ENCODE measurements around the gene PHF2. TPM values are rescaled to one million over a fixed set of nuclear protein-coding genes. Genes with fewer than 3 reads are reported as not detected.

PHF2 gene
- total RNA-seq, 2 experiments from 2014 or later = 16.0 to 16.5 TPM

DNA sequence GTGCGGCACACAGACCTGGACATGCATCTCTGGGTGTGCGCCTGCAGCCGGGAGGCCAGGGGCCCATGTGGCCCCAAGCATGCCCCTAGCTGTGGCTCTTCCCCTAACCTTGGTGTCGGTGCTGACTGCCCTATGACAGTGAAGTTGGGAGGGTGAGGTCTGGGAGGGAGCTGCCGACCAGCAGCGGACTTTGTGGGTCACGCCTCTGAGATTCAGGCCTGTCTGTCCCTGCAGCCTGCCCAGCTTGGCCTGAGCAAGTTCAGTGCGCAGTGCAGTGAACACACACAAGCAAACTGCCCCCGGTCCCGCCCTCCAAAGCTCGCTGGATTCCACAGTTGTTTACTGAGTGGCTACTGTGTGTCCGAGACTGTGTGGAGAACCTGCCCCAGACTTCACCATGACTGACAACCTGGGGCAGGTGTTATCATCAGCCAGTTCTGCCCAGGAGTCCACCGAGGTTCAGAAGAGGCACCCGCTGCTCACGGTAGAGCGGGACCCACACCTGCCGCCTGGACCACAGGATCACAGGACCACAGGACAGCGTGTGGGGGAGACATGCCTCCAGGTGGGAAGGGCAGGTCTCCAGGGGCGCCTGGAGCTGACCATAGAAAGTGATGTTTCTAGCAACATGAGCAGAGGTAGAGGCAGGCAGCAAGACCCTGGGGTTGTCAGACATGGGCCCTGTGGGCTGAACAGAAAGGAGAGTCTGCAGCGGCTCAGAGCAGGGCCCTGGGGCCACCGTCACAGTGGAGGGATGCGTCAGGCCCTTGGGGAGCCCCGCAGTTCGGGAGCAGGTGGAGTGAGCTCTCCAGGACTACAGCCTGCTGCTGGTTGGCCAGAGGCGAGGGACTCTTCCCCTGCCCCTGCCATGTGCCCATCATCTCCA is 105.1 kb downstream of the PHF2 start:
- no peaks in the 10 kb centered on the region for H3K9me3 Mint-ChIP-seq (ENCODE audit: low read depth)
- no peak for DNase-seq
- no peak overlapping the region for H3K4me3 Mint-ChIP-seq
- CTCF ChIA-PET = interaction anchor here (0.5 to 2.4 kb wide), 4 partner anchors 91 to 748 kb away, joined by 3 to 24 read pairs (median 3); no protein-coding TSS in a partner anchor
- H3K4me1 Mint-ChIP-seq = no peaks in the 10 kb centered on the region
- no peak overlapping the region for H3K27ac Mint-ChIP-seq
- peak; percentile 12 for ATAC-seq
- intact Hi-C loops (cut with DNase I, micrococcal nuclease) = loop anchor here (1.0 to 2.0 kb wide), 3 partner anchors 282 to 531 kb away; no protein-coding TSS in a partner anchor
- peaks cover 11% of the 10 kb centered on the region for H3K36me3 Mint-ChIP-seq (ENCODE audit: low read depth)
- POLR2A ChIA-PET = no interaction called here
- H3K27me3 Mint-ChIP-seq = no peaks in the 10 kb centered on the region

DNA sequence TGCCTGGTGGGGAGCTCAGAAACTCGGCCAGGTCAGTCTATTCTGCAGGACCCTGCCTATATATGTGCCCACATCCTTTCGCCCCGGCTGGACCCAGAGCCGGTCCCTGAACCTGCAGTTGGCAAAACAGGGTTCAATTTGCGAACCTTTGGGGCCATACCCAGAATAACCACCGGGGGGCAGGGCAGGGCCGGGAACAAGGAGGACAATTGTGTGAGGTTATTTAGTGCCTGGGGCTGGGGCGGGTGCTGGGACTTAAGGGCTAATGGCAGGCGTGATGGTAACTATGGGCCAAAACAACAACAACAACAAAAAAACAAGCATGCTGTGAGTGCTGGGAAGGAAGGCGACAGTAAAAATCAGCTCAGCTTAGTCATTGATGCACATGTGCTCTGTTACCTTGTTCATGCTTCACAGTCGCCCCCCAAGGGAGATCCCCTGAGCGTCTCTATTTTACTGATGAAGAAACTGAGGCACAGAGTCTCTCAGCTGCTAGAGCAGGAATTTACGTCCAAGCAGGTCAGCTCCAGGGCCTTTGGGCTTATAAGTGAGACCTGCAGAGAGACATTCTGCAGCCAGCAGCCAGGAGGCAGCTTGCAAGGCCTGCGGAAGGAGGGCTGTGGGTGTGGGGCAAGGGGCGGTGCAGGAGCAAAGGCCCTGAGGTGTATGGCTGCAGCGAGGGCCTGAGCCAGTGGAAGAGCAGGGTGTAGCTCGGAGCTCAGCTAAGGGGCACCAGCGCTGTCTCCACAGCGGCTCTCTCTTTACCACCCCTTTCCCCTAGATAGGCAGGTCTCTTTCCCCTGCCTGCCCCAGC is 106.0 kb downstream of the PHF2 start:
- ATAC-seq (peak; percentile 73), DNase-seq (peak; percentile 81)
- ChIA-PET CTCF (interaction anchor here (0.6 to 2.4 kb wide), 10 partner anchors 10 to 531 kb away, joined by 3 to 24 read pairs (median 4); no protein-coding TSS in a partner anchor), POLR2A (no interaction called here)
- peak overlapping the region; percentile 37 for H3K27ac Mint-ChIP-seq
- intact Hi-C loops (cut with DNase I, micrococcal nuclease) = loop anchor here (1.0 to 2.0 kb wide), 3 partner anchors 281 to 530 kb away; no protein-coding TSS in a partner anchor
- no peaks in the 10 kb centered on the region for H3K9me3 Mint-ChIP-seq (ENCODE audit: low read depth)
- no peaks in the 10 kb centered on the region for H3K27me3 Mint-ChIP-seq
- no peaks in the 10 kb centered on the region for H3K4me1 Mint-ChIP-seq
- no peak overlapping the region for H3K4me3 Mint-ChIP-seq
- H3K36me3 Mint-ChIP-seq (ENCODE audit: low read depth) = peaks cover 4% of the 10 kb centered on the region

DNA sequence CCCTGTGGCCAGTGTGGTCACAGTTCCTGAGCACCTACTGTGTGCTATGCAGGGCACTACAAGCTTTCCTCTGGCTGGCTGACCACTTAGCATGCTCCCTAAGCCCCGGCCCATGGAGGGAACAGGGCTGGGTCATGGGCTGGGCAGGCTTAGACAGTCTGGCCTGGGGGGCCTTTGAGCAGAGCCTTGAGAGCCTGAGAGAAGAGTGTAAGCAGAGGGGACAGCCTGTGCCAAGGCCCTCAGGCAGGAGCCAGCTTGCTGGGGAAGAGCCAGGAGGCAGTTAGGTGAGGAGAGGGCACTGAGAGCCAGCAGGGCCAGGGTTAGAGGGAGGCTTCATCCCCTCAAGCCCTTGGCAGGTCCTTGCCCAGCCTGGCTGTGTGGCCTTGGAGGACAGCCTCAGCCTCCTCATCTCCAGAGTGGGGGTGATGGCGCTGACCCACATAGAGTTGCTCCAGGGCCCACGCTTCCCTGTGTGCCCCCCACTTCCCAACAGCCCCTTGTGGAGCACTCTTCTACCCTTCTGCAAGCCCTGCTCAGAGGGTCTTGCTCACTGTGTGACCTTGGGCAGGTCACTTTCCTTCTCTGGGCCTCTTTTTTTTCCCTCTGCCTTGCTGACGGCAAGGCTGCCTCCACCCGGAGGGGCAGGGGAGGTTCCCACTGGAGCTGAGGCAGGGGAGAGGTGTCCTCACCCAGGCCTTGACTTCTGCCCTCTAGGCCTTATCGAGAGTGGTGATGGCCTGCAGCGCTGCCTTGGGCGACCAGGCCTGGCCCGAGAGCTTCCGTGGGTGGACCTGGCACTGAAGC is 107.1 kb downstream of the PHF2 start:
- ATAC-seq = no peak
- Mint-ChIP-seq H3K4me1 (no peaks in the 10 kb centered on the region), H3K27ac (no peak overlapping the region), H3K4me3 (no peak overlapping the region), H3K36me3 (ENCODE audit: low read depth) (no peaks in the 10 kb centered on the region), H3K27me3 (no peaks in the 10 kb centered on the region), H3K9me3 (ENCODE audit: low read depth) (peaks cover 2% of the 10 kb centered on the region)
- DNase-seq = no peak
- intact Hi-C loops (cut with DNase I, micrococcal nuclease) = loop anchor here in 1 of 2 experiments (2.0 kb wide), 1 partner anchor 529 kb away; no protein-coding TSS in a partner anchor
- POLR2A ChIA-PET = no interaction called here
- CTCF ChIA-PET = interaction anchor here (0.7 to 2.4 kb wide), 5 partner anchors 9 to 331 kb away, joined by 3 to 24 read pairs (median 3); no protein-coding TSS in a partner anchor

DNA sequence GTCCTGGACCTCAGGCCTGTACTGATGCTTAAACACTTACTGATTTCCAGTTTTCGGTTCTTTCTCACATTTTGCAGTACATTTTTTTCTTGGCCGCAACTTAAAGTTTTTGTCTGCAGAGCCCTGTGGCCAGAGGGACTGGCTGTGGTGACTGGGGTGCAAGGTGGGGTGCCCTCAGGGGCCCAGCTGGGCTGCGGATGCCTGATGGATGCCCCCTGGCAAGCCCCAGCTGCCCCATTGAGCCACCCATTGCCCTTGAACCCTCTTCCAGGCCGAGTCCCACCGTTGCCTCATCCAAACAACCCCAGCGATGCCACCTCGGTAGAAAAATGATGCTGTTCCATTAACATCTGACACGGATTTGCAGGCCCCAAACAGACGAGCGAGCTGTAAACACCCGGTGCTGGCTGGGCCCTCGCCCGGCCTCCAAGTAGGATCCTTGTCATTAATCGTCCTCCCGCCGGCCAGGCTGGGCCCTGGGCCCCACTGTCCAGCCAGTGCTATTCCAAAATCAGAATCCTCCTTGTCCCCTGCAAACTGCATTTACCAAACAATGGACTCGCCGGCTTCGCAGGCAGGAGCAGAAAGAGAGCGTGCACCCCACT is 107.9 kb downstream of the PHF2 start:
- DNase-seq (no peak), ATAC-seq (no peak)
- Mint-ChIP-seq H3K36me3 (ENCODE audit: low read depth) (no peaks in the 10 kb centered on the region), H3K9me3 (ENCODE audit: low read depth) (peaks cover 5% of the 10 kb centered on the region), H3K27me3 (no peaks in the 10 kb centered on the region), H3K4me1 (no peaks in the 10 kb centered on the region), H3K4me3 (no peak overlapping the region), H3K27ac (no peak overlapping the region)
- intact Hi-C loops (cut with DNase I, micrococcal nuclease) = no loop called here
- POLR2A ChIA-PET = no interaction called here
- CTCF ChIA-PET = interaction anchor here (0.6 kb wide), 1 partner anchor 278 kb away, joined by 4 read pairs; no protein-coding TSS in a partner anchor

DNA sequence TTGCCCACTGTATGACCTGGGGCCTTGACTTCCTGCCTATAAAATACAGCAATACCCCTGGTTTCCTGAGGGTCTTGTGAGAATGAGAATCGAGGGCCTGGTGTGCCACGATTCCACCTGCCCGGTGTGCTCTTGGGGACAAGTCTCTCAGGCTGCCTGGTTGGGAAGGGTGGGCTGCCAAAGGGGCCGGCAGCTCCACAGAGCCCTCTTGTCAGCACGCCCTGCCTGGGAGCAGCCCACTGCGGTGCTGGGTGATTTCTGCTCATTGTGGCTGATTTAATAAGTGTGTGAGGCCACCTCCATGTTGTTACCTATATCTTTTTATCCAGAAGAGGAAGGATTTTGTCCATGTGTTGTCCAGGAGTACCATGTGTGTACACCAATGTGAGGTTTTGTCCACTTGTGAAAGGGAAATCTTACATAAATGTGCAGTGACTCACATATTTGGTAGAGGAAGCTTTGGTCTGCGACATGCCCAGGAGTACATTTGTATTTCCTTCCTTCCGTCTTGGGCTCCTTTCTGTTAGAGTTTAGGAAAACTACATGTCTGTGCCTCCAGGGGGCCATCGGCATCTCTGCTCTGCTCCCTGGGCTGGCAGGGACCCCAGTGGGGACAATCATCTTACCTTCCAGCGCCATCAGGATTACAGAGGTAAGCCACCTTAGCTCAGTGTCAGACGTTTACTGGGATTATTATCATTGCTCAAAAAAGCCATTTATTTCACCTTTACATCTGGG is 108.6 kb downstream of the PHF2 start:
- intact Hi-C loops (cut with DNase I, micrococcal nuclease) = no loop called here
- H3K27ac Mint-ChIP-seq = no peak overlapping the region
- ChIA-PET CTCF (interaction anchor here (0.6 kb wide), 1 partner anchor 278 kb away, joined by 4 read pairs; no protein-coding TSS in a partner anchor), POLR2A (no interaction called here)
- no peak overlapping the region for H3K4me3 Mint-ChIP-seq
- H3K27me3 Mint-ChIP-seq = no peaks in the 10 kb centered on the region
- peaks cover 7% of the 10 kb centered on the region for H3K9me3 Mint-ChIP-seq (ENCODE audit: low read depth)
- no peak for DNase-seq
- ATAC-seq = no peak
- no peaks in the 10 kb centered on the region for H3K4me1 Mint-ChIP-seq
- H3K36me3 Mint-ChIP-seq (ENCODE audit: low read depth) = no peaks in the 10 kb centered on the region

DNA sequence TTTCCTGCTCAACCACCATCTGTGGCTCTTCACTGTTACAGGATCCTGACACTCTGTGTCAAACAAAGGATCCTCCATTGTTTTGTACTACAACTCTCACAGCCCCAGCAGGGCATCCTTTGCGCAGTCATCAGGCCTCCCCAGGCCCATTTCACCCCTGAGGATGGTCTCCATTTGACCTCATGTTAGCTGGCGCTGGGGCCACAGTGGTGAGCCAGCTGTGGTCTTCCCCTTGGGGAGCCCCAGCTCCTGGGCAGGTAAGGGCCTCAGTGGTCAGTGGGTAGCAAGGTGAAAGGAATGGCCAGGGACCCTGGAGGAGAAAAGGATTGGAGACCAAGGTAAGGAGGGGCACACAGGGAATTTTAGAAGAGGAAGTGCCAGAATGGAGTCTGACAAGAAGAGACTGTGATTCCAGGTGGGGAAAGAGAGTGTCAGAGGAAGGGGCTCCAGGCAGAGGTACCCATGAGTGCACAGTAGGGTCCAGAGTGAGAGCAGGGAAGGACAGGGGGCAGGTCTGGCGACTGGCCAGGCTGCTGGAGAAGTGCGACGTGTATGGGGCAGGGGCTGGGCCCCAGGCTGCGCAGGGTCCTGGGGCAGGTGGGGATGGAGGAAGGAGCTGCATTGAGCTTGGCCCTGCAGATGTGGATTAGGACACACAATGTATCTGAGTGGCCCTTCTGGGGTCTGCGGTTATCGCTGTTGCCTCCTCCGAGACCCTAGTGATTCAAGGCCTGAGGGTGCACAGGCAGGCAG is 109.9 kb downstream of the PHF2 start:
- Mint-ChIP-seq H3K4me1 (no peaks in the 10 kb centered on the region), H3K4me3 (no peak overlapping the region), H3K9me3 (ENCODE audit: low read depth) (peaks cover 15% of the 10 kb centered on the region), H3K27me3 (peaks cover 5% of the 10 kb centered on the region), H3K27ac (no peak overlapping the region), H3K36me3 (ENCODE audit: low read depth) (no peaks in the 10 kb centered on the region)
- ChIA-PET CTCF (interaction anchor here (0.6 kb wide), 1 partner anchor 533 kb away, joined by 3 read pairs; no protein-coding TSS in a partner anchor), POLR2A (no interaction called here)
- no peak for ATAC-seq
- intact Hi-C loops (cut with DNase I, micrococcal nuclease) = no loop called here
- no peak for DNase-seq

DNA sequence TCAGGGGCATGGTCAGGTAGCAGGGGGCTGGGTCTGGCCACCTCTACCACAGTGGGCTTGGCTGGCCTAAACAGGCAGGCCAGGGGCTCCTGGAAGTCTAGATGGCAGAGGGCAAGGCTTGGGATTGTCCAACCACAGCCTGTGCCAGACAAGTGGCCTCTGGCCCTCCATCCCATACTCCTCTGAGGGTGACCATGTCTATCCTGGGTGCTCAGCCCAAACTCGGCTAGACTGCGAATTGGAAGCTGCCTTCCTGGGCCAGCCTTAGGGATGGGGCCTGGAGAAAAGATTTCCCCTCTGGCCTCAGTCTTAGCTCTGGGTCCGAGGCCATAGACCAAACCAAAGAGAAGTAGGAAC is 110.5 kb downstream of the PHF2 start:
- Mint-ChIP-seq H3K27me3 (peaks cover 5% of the 10 kb centered on the region), H3K27ac (no peak overlapping the region), H3K36me3 (ENCODE audit: low read depth) (no peaks in the 10 kb centered on the region), H3K4me3 (no peak overlapping the region), H3K4me1 (no peaks in the 10 kb centered on the region), H3K9me3 (ENCODE audit: low read depth) (peaks cover 15% of the 10 kb centered on the region)
- DNase-seq (no peak), ATAC-seq (no peak)
- intact Hi-C loops (cut with DNase I, micrococcal nuclease) = no loop called here
- ChIA-PET POLR2A (no interaction called here), CTCF (interaction anchor here (0.6 kb wide), 1 partner anchor 532 kb away, joined by 3 read pairs; no protein-coding TSS in a partner anchor)

DNA sequence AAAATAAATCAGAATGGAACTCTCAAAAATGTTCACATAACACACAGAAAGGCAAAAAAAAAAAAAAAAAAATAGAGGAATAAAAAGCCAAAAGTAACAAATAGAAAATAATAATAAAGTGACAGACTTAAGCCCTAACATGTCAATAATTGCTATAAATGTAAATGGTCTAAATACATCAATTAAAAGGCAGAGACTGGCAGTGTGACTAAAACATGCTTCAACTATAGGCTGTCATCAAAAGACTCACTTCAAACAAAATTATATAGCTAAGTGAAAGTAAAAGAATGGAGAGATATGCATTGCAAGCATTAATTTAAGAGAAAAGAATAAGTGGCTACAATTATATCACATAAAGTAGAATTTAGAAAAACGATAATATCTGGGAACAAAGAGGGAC is 114.2 kb downstream of the PHF2 start:
- POLR2A ChIA-PET = no interaction called here
- Mint-ChIP-seq H3K27ac (no peak overlapping the region), H3K9me3 (ENCODE audit: low read depth) (peaks cover 15% of the 10 kb centered on the region), H3K36me3 (ENCODE audit: low read depth) (no peaks in the 10 kb centered on the region), H3K4me1 (no peaks in the 10 kb centered on the region), H3K4me3 (no peak overlapping the region), H3K27me3 (peaks cover 11% of the 10 kb centered on the region)
- intact Hi-C loops (cut with DNase I, micrococcal nuclease) = no loop called here
- ATAC-seq = no peak
- DNase-seq = no peak
- CTCF ChIA-PET = no interaction called here

DNA sequence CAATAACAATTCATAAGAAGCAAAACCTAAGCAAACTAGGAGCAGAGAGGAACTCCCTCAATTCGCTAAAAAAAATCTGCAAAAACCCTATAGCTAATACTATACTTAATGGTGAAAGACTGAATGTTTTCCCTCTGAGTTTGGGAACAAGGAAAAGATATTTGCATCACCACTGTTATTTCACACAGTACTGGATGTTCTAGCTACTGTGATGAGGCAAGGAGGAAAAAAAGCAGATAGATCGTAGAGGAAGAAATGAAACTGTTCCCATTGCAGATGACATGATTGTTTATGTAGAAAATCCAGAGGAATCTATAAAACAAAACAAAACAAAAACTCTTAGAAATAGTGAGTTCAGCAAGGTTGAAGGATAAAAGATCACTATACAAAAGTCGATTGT is 116.7 kb downstream of the PHF2 start:
- POLR2A ChIA-PET = no interaction called here
- H3K9me3 Mint-ChIP-seq (ENCODE audit: low read depth) = peaks cover 12% of the 10 kb centered on the region
- H3K27ac Mint-ChIP-seq = no peak overlapping the region
- H3K4me3 Mint-ChIP-seq = no peak overlapping the region
- H3K27me3 Mint-ChIP-seq = peaks cover 11% of the 10 kb centered on the region
- H3K36me3 Mint-ChIP-seq (ENCODE audit: low read depth) = no peaks in the 10 kb centered on the region
- ATAC-seq (no peak), DNase-seq (no peak)
- intact Hi-C loops (cut with DNase I, micrococcal nuclease) = no loop called here
- CTCF ChIA-PET = interaction anchor here (1.0 kb wide), 1 partner anchor 10 kb away, joined by 4 read pairs; no protein-coding TSS in a partner anchor
- H3K4me1 Mint-ChIP-seq = no peaks in the 10 kb centered on the region
